Right atrium auricular region (tissue), 2 donors: Measurements from ENCODE around the gene COL4A2. TPM values are rescaled to one million over a fixed set of nuclear protein-coding genes. Genes with fewer than 3 reads are reported as not detected.
"Not testable (repeated sequence)": the region's sequence is repeated elsewhere in the genome, so short reads cannot be mapped to it uniquely, and the experiment has no call there.

ENCODE experiments used
- DNase-seq: peaks from one replicate; pipeline ENCODE4 v3.0.0-alpha.2; 2019; ENCODE audit warnings: low spot score
- H3K27ac ChIP-seq, 2 donors: fragments of 200-600 bp; sonication (generic); 1 replicate in 1 of 2; 2 replicates in 1 of 2; pipeline ENCODE4 v1.5.1; 2016 to 2019
- H3K27me3 ChIP-seq, 2 donors: fragments of 200-600 bp; sonication (generic); one replicate each; pipeline versions ENCODE4 v1.5.1 to v1.6.0; 2017 to 2019
- H3K36me3 ChIP-seq: fragments of 200-600 bp; sonication (generic); one replicate; pipeline ENCODE4 v1.5.1; 2016
- H3K4me1 ChIP-seq, 2 donors: fragments of 200-600 bp; sonication (generic); one replicate each; pipeline versions ENCODE4 v1.5.1 to v1.6.0; 2017 to 2019
- H3K4me3 ChIP-seq, 2 donors: fragments of 200-600 bp; sonication (generic); 1 replicate in 1 of 2; 2 replicates in 1 of 2; pipeline ENCODE4 v1.5.1; 2017 to 2019; ENCODE audit warnings: mild to moderate bottlenecking in 1 of 2, moderate library complexity in 1 of 2
- H3K9me3 ChIP-seq, 2 donors: fragments of 200-600 bp; sonication (generic); one replicate each; pipeline ENCODE4 v1.5.1; 2019
- CTCF ChIP-seq, 2 donors: fragments of 200-600 bp; sonication (generic); IDR thresholded peaks; one replicate each; pipeline ENCODE4 v1.5.1; 2019; ENCODE audit warnings: antibody characterized with exemption in 2 of 2
- total RNA-seq, 2 donors: library from RNA; depleted of rRNA; stranded (reverse); fragments of >200 nt; gene quantifications; one replicate each; pipeline ENCODE4 v1.1.0, GENCODE V29; 2016

COL4A2 gene
- total RNA-seq, 2 donors from 2014 or later: 141 to 153 TPM

GRCh38 chr13:110319397-110319773 lies 12.3 kb downstream of the COL4A2 start:
- peak overlapping the region in 1 of 2 donors; percentile 5 for H3K4me3 ChIP-seq
- peaks cover 0 to 98% of the 10 kb centered on the region in 2 donors for H3K4me1 ChIP-seq
- peaks cover 14% of the 10 kb centered on the region for H3K36me3 ChIP-seq
- no peaks in the 10 kb centered on the region for H3K9me3 ChIP-seq
- peak overlapping the region; percentile 70 to 71 for H3K27ac ChIP-seq
- no peaks in the 10 kb centered on the region for H3K27me3 ChIP-seq
- TF ChIP-seq CTCF (IDR thresholded peaks at IDR 0.05): no peak
- no peak for DNase-seq

- no peak for TF ChIP-seq CTCF (IDR thresholded peaks at IDR 0.05)
- H3K4me1 ChIP-seq: peaks cover 0 to 98% of the 10 kb centered on the region in 2 donors
- H3K27ac ChIP-seq: peak overlapping the region; percentile 70 to 71
- H3K27me3 ChIP-seq: no peaks in the 10 kb centered on the region
- H3K4me3 ChIP-seq: peak overlapping the region in 1 of 2 donors; percentile 5
- H3K9me3 ChIP-seq: no peaks in the 10 kb centered on the region
- DNase-seq: peak; percentile 62
- peaks cover 14% of the 10 kb centered on the region for H3K36me3 ChIP-seq
These were observed 12.9 kb downstream of the COL4A2 start for GRCh38 chr13:110319774-110320509.

- Histone ChIP-seq H3K36me3 (peaks cover 14% of the 10 kb centered on the region), H3K27ac (peak overlapping the region; percentile 70 to 71), H3K4me3 (no peak overlapping the region), H3K4me1 (peaks cover 0 to 98% of the 10 kb centered on the region in 2 donors), H3K27me3 (no peaks in the 10 kb centered on the region), H3K9me3 (no peaks in the 10 kb centered on the region)
- TF ChIP-seq CTCF (IDR thresholded peaks at IDR 0.05): no peak
- DNase-seq: no peak
These were observed 13.6 kb downstream of the COL4A2 start for GRCh38 chr13:110320645-110321044.

- not testable (repeated sequence) for H3K4me3 ChIP-seq, DNase-seq
- peaks cover 0 to 98% of the 10 kb centered on the region in 2 donors for H3K4me1 ChIP-seq
These were observed 14.5 kb downstream of the COL4A2 start for GRCh38 chr13:110321573-110321972.

GRCh38 chr13:110322126-110322827 lies 15.2 kb downstream of the COL4A2 start:
- Histone ChIP-seq H3K4me3 (no peak overlapping the region), H3K9me3 (no peaks in the 10 kb centered on the region), H3K27ac (peak overlapping the region; percentile 24 to 29), H3K4me1 (peaks cover 0 to 98% of the 10 kb centered on the region in 2 donors), H3K27me3 (no peaks in the 10 kb centered on the region), H3K36me3 (peaks cover 2% of the 10 kb centered on the region)
- DNase-seq: peak; percentile 50
- no peak for TF ChIP-seq CTCF (IDR thresholded peaks at IDR 0.05)

More at GRCh38 chr13:110321573-110321972, 14.5 kb downstream of the COL4A2 start:
- not testable (repeated sequence) for H3K9me3 ChIP-seq, H3K36me3 ChIP-seq, H3K27me3 ChIP-seq
- peak overlapping the region; percentile 24 to 29 for H3K27ac ChIP-seq

GRCh38 chr13:110322828-110323171 lies 15.7 kb downstream of the COL4A2 start:
- H3K4me1 ChIP-seq: peaks cover 0 to 95% of the 10 kb centered on the region in 2 donors
- peak; percentile 40 for DNase-seq
- no peaks in the 10 kb centered on the region for H3K36me3 ChIP-seq
- no peak overlapping the region for H3K4me3 ChIP-seq
- no peak for TF ChIP-seq CTCF (IDR thresholded peaks at IDR 0.05)
- H3K27ac ChIP-seq: peak overlapping the region in 1 of 2 donors; percentile 24
- H3K9me3 ChIP-seq: no peaks in the 10 kb centered on the region
- no peaks in the 10 kb centered on the region for H3K27me3 ChIP-seq
